ENCODE results near the gene KPNA5.

The KPNA5 gene

DNA sequence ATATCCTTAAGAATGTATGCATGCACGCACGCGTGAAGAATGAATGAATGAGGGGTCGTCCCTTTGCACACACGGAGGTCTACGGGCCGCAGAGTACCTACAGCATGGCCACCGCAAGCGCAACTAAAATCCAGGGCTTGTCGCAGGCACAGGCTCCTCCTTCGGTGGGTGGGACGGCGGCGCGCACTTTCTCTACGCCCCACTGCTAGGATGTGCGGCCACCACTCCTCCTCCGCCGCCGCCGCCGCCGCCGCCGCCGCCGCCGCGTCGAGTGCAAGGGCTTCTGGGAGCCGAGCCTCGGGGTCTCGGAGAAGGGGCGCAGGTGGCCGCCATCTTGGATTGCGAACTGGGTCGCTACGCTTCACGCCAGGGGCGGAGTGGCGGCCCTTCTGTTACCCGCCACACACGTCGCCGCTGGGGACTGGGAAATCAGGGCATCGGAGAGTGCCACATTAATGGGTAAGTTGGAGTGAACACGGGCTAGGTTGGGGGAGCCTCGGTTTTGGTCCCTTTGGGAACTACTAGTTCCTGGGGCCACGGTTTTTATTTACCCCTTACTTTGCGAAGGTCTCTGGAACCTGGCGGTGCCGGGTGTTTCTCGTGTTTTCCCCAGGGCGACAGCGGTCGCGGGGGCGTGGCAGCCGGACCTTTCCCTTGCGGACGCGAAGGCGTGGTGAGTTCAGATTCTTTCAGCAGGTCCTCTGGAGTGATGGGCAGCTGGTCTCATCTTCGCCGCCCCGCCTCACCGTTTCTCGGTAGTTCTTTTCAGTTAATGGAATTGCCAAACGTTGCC, at the start of gene KPNA5:
KPNA5 (plus strand) TSS at position 332 of the 793 bp plus-strand sequence; CDS start at position 456, 124 bp downstream.
- Histone ChIP-seq H3K9ac (peak within 1 kb of the TSS; percentile 83 to 91 (median 87)), H3K4me2 (peak within 1 kb of the TSS; percentile 86 to 98 (median 93)), H3K9me3 (replicated peaks in 1 of 11) (peaks cover 0 to 11% (median 5%) of the 10 kb centered on the region in 11 experiments; a peak in 10 of 22 replicates), H3K27me3 (no peaks in the 10 kb centered on the region), H3K36me3 (peaks cover 12 to 26% (median 22%) of the 10 kb centered on the region in 11 experiments), H3K27ac (peak within 1 kb of the TSS; percentile 74 to 91 (median 87)), H3K4me1 (peaks cover 21 to 26% (median 25%) of the 10 kb centered on the region in 10 experiments), H4K20me1 (peaks cover 0 to 17% (median 5%) of the 10 kb centered on the region in 11 experiments; a peak in 7 of 22 replicates), H3K4me3 (peak within 1 kb of the TSS; percentile 72 to 91 (median 79))
- no peak for TF ChIP-seq Cebpa-rat (IDR thresholded peaks at IDR 0.05)

DNA sequence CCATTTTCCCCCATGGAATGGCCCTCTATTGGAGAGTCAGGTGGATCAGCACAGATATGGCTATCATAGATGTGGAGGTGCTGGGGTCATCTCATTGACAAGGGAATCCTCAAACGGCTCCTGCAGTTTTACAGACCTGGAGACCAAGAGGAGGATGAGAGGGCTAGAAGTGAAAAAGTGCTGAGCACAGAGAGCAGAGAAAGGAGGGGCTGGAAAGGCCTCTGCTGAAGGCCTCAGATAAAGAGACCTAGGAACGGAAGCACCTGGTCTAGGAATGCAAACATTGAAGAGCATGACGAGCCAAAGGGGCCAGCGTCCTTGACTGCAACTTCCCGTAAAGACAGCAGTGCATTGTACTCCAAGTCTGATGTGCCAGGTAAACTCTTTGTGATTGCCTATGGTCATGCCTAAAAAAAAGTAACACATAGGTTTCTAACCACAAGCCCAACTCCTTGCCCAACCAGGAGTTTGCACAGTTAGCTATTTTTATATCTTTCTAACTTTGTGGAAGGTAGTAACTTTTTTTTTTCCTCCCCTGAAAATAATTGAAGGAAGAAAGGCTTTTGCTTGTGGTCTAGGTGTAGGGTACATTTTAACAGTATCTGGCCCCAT, 49.5 kb upstream of the KPNA5 start:
- peaks cover 20 to 49% (median 27%) of the 10 kb centered on the region in 11 experiments for H3K36me3 ChIP-seq
- H3K9me3 ChIP-seq (replicated peaks in 1 of 11), result peaks cover 0 to 13% (median 0%) of the 10 kb centered on the region in 11 experiments; a peak in 3 of 22 replicates
- peak overlapping the region in 7 of 11 experiments; percentile 10 to 67 (median 34); a peak in 10 of 22 replicates for H3K9ac ChIP-seq
- no peaks in the 10 kb centered on the region for H3K27me3 ChIP-seq
- TF ChIP-seq Cebpa-rat (IDR thresholded peaks at IDR 0.05), result no peak
- H3K4me3 ChIP-seq, result no peak overlapping the region
- H3K4me1 ChIP-seq, result peaks cover 31 to 57% (median 39%) of the 10 kb centered on the region in 10 experiments
- peak overlapping the region in 10 of 11 experiments; percentile 1 to 76 (median 66); a peak in 17 of 22 replicates for H3K27ac ChIP-seq
- no peaks in the 10 kb centered on the region for H4K20me1 ChIP-seq
- peak overlapping the region; percentile 57 to 84 (median 75) for H3K4me2 ChIP-seq

DNA sequence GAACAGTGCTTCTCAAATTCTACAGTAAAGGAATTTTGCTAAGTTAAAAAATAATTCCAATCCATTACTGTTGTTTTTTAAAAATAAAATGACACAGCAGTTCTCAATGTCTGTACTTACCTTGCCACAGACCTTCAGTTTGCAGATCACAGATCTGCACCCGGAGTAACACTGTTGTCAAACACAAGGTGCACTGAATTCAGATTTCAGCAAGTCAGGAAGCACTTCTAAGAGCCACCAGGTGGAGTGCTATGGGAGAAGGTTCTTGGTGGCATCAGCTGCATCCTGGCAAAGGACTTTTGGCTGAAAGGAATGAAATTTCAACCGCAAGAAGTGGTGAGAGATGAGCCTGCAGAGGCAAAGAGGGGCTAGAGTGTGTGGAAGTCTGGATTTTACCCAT, 47.3 kb upstream of the KPNA5 start:
- Histone ChIP-seq H3K4me3 (no peak overlapping the region), H3K9ac (no peak overlapping the region), H3K4me1 (peaks cover 31 to 47% (median 38%) of the 10 kb centered on the region in 10 experiments), H3K9me3 (replicated peaks in 1 of 11) (no peaks in the 10 kb centered on the region), H3K27ac (0 out of 22 replicates have a peak overlapping the region, but pooled peaks of 1 of the 11 experiments have one; percentile 2), H4K20me1 (peaks cover 0 to 5% (median 0%) of the 10 kb centered on the region in 11 experiments; a peak in 2 of 22 replicates), H3K4me2 (no peak overlapping the region), H3K36me3 (peaks cover 30 to 59% (median 43%) of the 10 kb centered on the region in 11 experiments), H3K27me3 (no peaks in the 10 kb centered on the region)
- TF ChIP-seq Cebpa-rat (IDR thresholded peaks at IDR 0.05), result no peak

DNA sequence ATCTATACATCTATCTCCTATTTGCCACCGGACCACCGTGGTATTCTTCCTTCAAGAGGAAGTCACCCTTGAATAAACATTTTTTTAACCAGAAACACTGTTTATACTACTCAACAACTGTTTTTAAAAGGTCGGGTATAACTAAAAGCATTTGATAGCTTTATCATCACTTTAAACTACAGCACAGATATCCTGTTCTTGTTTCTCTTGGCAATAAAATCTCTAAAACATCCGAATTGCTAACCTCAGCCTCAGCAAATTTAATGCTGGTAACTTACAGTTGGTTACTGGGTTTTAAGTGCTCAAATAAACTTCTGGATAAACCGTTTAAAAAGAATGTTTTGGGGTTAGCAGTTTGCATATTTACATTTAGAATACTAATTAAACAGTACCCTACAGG, 32.9 kb upstream of the KPNA5 start:
- no peak overlapping the region for H3K27ac ChIP-seq
- no peak overlapping the region for H3K4me3 ChIP-seq
- no peaks in the 10 kb centered on the region for H3K27me3 ChIP-seq
- H3K4me2 ChIP-seq, result no peak overlapping the region
- H3K9ac ChIP-seq, result no peak overlapping the region
- peaks cover 56 to 84% (median 65%) of the 10 kb centered on the region in 11 experiments for H3K36me3 ChIP-seq
- peaks cover 0 to 21% (median 5%) of the 10 kb centered on the region in 11 experiments; a peak in 9 of 22 replicates for H4K20me1 ChIP-seq
- no peak for TF ChIP-seq Cebpa-rat (IDR thresholded peaks at IDR 0.05)
- H3K4me1 ChIP-seq, result no peaks in the 10 kb centered on the region
- 0 out of 22 replicates have a peak, but pooled peaks cover 0 to 4% (median 0%) of the 10 kb centered on the region in 11 experiments for H3K9me3 ChIP-seq (replicated peaks in 1 of 11)

DNA sequence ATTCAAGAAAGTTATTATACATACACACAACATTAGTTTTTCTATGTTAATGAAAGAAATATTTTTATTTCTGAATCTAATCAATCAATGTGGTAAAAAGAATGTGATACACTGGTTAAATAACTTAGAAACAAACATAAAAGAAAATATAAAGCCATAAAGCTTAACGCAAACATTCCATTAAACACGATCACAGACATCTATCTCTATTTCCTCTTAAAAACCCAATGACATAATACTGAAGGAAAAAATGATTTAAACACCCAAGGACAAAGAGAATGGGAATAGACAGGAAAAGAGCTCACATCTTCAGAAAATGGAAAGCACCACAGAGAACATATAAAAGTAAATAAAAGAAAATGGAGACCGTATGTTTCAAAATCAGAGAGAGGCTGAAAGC, 31.9 kb upstream of the KPNA5 start:
- Histone ChIP-seq H3K27ac (no peak overlapping the region), H3K4me3 (no peak overlapping the region), H3K27me3 (no peaks in the 10 kb centered on the region), H3K36me3 (peaks cover 56 to 92% (median 73%) of the 10 kb centered on the region in 11 experiments), H4K20me1 (peaks cover 0 to 24% (median 5%) of the 10 kb centered on the region in 11 experiments; a peak in 9 of 22 replicates), H3K9me3 (replicated peaks in 1 of 11) (no peaks in the 10 kb centered on the region), H3K4me2 (no peak overlapping the region), H3K4me1 (no peaks in the 10 kb centered on the region), H3K9ac (no peak overlapping the region; a peak in 1 of 22 replicates)
- TF ChIP-seq Cebpa-rat (IDR thresholded peaks at IDR 0.05), result no peak

DNA sequence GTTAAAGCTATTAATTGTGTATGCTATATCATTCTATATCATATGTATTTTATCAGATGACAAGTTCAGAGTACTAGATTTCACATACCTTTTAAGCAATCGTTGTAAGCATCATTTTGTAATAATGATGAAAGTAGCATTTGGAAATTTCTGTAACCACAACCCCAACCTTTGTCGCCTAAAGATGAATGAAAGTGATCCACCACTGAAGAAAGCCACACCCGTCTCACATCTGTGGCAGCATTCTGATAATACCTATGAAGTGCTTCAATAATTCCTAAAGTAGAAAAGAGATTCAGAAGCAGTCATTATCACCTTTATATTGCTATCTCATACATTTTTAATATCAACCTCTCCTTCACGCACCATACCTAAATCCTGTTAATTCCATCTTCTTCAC, 29.1 kb upstream of the KPNA5 start:
- Histone ChIP-seq H3K4me1 (no peaks in the 10 kb centered on the region), H3K4me2 (no peak overlapping the region)
- no peak for TF ChIP-seq Cebpa-rat (IDR thresholded peaks at IDR 0.05)

DNA sequence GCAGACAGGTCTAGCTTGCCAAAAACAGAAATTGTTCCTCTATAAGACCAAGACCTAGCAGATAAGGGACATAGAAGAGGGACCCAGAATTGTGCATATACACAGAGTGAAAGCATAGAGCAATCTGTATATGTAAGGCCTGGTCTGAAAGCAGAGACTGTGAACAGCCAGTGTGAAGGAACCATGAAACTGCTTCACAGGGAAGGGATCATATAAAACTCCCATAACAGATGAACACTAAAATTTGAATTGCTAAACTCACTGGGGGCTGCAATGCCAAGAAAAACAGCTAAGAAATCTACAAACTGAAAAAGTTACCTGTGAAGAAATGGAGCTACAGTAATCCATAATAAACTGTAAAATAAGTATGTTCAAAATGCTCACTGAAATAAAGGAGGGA, 19.4 kb upstream of the KPNA5 start:
- TF ChIP-seq Cebpa-rat (IDR thresholded peaks at IDR 0.05), result no peak
- H4K20me1 ChIP-seq, result peaks cover 32 to 90% (median 55%) of the 10 kb centered on the region in 11 experiments; a peak in 20 of 22 replicates
- no peak overlapping the region for H3K4me3 ChIP-seq
- H3K27me3 ChIP-seq, result no peaks in the 10 kb centered on the region
- H3K4me2 ChIP-seq, result no peak overlapping the region
- no peak overlapping the region for H3K9ac ChIP-seq
- H3K36me3 ChIP-seq, result peaks cover 40 to 93% (median 64%) of the 10 kb centered on the region in 11 experiments
- no peaks in the 10 kb centered on the region for H3K9me3 ChIP-seq (replicated peaks in 1 of 11)
- H3K4me1 ChIP-seq, result peaks cover 8 to 55% (median 17%) of the 10 kb centered on the region in 10 experiments
- H3K27ac ChIP-seq, result no peak overlapping the region

More for the DNA sequence above, 29.1 kb upstream of the KPNA5 start:
- Histone ChIP-seq H3K4me3 (no peak overlapping the region), H4K20me1 (peaks cover 0 to 24% (median 0%) of the 10 kb centered on the region in 11 experiments; a peak in 8 of 22 replicates), H3K27ac (no peak overlapping the region), H3K36me3 (peaks cover 65 to 97% (median 83%) of the 10 kb centered on the region in 11 experiments), H3K9ac (no peak overlapping the region), H3K9me3 (replicated peaks in 1 of 11) (no peaks in the 10 kb centered on the region), H3K27me3 (no peaks in the 10 kb centered on the region)

DNA sequence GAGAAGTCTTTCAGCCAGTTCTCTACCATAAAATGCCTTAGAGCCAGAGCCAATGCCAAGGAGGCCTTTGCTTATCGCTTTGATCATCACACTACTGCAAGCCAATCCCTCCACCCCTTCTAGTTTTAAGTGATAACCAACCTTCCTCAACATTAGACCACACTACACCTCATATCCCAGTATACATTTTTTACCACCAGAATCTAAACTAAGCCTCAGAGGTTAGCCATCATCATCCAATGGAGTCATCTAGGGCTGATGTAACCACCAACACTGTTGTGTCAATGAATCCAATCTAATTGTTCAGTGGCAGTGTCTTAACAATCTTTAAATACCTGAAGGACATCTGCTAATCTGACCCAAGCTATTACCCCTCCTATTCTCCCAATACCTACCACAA, 18.8 kb upstream of the KPNA5 start:
- Histone ChIP-seq H3K4me1 (peaks cover 13 to 61% (median 23%) of the 10 kb centered on the region in 10 experiments), H3K36me3 (peaks cover 34 to 88% (median 58%) of the 10 kb centered on the region in 11 experiments; a peak in 21 of 22 replicates), H3K27ac (no peak overlapping the region), H3K4me2 (peak overlapping the region in 2 of 11 experiments; percentile 10 to 43; a peak in 2 of 22 replicates), H3K4me3 (no peak overlapping the region), H3K9ac (no peak overlapping the region), H3K27me3 (no peaks in the 10 kb centered on the region), H3K9me3 (replicated peaks in 1 of 11) (no peaks in the 10 kb centered on the region), H4K20me1 (peaks cover 32 to 96% (median 60%) of the 10 kb centered on the region in 11 experiments; a peak in 20 of 22 replicates)
- no peak for TF ChIP-seq Cebpa-rat (IDR thresholded peaks at IDR 0.05)
